Fibroblast of skin of left quadriceps (primary cell): ENCODE results near the gene CXCL11.
"Not testable (repeated sequence)": the region's sequence is repeated elsewhere in the genome, so short reads cannot be mapped to it uniquely, and the experiment has no call there.

Experiments
- DNase-seq, 2 experiments: peaks; one replicate each; pipeline ENCODE4 v3.0.0-alpha.2; 2013; ENCODE audit warnings: low read depth in 2 of 2

CXCL11 gene

GRCh38 chr4:76042241-76042998 is 6.5 kb upstream of the CXCL11 start:
- DNase-seq, result not testable (repeated sequence)

GRCh38 chr4:76036855-76037254 is 985 bp upstream of the CXCL11 start:
- no peak for DNase-seq

GRCh38 chr4:76035141-76035540 is 729 bp downstream of the CXCL11 start:
- no peak for DNase-seq

GRCh38 chr4:76029300-76029699 is 6.6 kb downstream of the CXCL11 start:
- no peak for DNase-seq

GRCh38 chr4:76028350-76028765 is 7.5 kb downstream of the CXCL11 start:
- DNase-seq, result no peak

GRCh38 chr4:76024065-76024464 is 11.8 kb downstream of the CXCL11 start:
- no peak for DNase-seq

GRCh38 chr4:76023389-76023788 is 12.5 kb downstream of the CXCL11 start, which contains the start of gene CXCL10:
TSS of gene CXCL10 (minus strand) at chr4:76023497. CDS start at chr4:76023431, 66 bp downstream.
- DNase-seq, result no peak

GRCh38 chr4:76022677-76023076 is 13.2 kb downstream of the CXCL11 start:
- DNase-seq, result no peak

GRCh38 chr4:76022031-76022430 is 13.8 kb downstream of the CXCL11 start:
- no peak for DNase-seq

- no peak for DNase-seq
These were observed 18.7 kb downstream of the CXCL11 start for GRCh38 chr4:76017056-76017686.

GRCh38 chr4:76016393-76016792 is 19.5 kb downstream of the CXCL11 start:
- DNase-seq, result no peak

- no peak for DNase-seq
These were observed 22.3 kb downstream of the CXCL11 start for GRCh38 chr4:76013540-76013939.

GRCh38 chr4:76012388-76012801 is 23.5 kb downstream of the CXCL11 start:
- no peak for DNase-seq

- DNase-seq, result peak; percentile 67 to 69
These were observed 24.0 kb downstream of the CXCL11 start for GRCh38 chr4:76011700-76012387.

GRCh38 chr4:76011018-76011670 is 24.7 kb downstream of the CXCL11 start:
- DNase-seq, result no peak

GRCh38 chr4:76010576-76010975 is 25.3 kb downstream of the CXCL11 start:
- DNase-seq, result no peak

- DNase-seq, result no peak
These were observed 26.6 kb downstream of the CXCL11 start for GRCh38 chr4:76009311-76009710.

- no peak for DNase-seq
These were observed 28.6 kb downstream of the CXCL11 start, which contains the start of gene CXCL9 for GRCh38 chr4:76007089-76007862. TSS of gene CXCL9 (minus strand) at chr4:76007509. CDS start at chr4:76007449, 60 bp downstream.

GRCh38 chr4:76003620-76004019 is 32.2 kb downstream of the CXCL11 start:
- DNase-seq, result no peak

- no peak for DNase-seq
These were observed 32.8 kb downstream of the CXCL11 start for GRCh38 chr4:76003035-76003434.

GRCh38 chr4:76002176-76002575 is 33.7 kb downstream of the CXCL11 start:
- DNase-seq, result no peak
